ENCODE measurements around the gene SLC25A21.

GRCh38 chr14:37195327-37195726 lies 22.9 kb upstream of the SLC25A21 start:
- no peak for TF ChIP-seq POLR2A (IDR thresholded peaks at IDR 0.05; ENCODE audit: low read depth, low read length)
- TF ChIP-seq POLR2AphosphoS5 (IDR thresholded peaks at IDR 0.05; ENCODE audit: low read depth, low read length): no peak
- no peak for TF ChIP-seq TAF1 (IDR thresholded peaks at IDR 0.05; ENCODE audit: borderline replicate concordance, low read depth, low read length)
